NT2/D1 (cell line): ENCODE data around the gene MITF.

Source experiments
- DNase-seq: peaks from one replicate; pipeline ENCODE4 v3.0.0-alpha.2; 2011; ENCODE audit warnings: low read depth, low spot score
- H3K27me3 ChIP-seq: 2 replicates; pipeline ENCODE4 v1.6.0; 2011; ENCODE audit warnings: mild to moderate bottlenecking; ENCODE audit not compliant: insufficient read length, insufficient read depth
- H3K36me3 ChIP-seq: 2 replicates; pipeline ENCODE4 v1.6.1; 2011; ENCODE audit warnings: mild to moderate bottlenecking, low read length, mixed read lengths; ENCODE audit not compliant: insufficient read depth, insufficient read length
- H3K4me1 ChIP-seq: 2 replicates; pipeline ENCODE4 v1.5.1; 2011; ENCODE audit not compliant: insufficient read depth, insufficient read length
- H3K4me3 ChIP-seq: 2 replicates; pipeline ENCODE4 v1.5.1; 2011; ENCODE audit warnings: low read depth; ENCODE audit not compliant: insufficient read length
- H3K9ac ChIP-seq: 2 replicates; pipeline ENCODE4 v1.6.0; 2011; ENCODE audit warnings: low read depth; ENCODE audit not compliant: insufficient read length
- H3K9me3 ChIP-seq: 2 replicates; pipeline ENCODE4 v1.5.1; 2011; ENCODE audit warnings: mild to moderate bottlenecking, low read length; ENCODE audit not compliant: insufficient read depth
- SUZ12 ChIP-seq: IDR thresholded peaks from 2 replicates; pipeline ENCODE4 v1.6.1; 2011; ENCODE audit not compliant: insufficient read length, insufficient read depth; ENCODE audit errors: extremely low read depth
- YY1 ChIP-seq: IDR thresholded peaks from 2 replicates; pipeline ENCODE4 v1.6.1; 2011; ENCODE audit not compliant: insufficient read length, insufficient read depth
- ZNF274 ChIP-seq: IDR thresholded peaks from 2 replicates; pipeline ENCODE4 v1.6.1; 2011; ENCODE audit warnings: mild to moderate bottlenecking, low read depth, low read length

The MITF gene

GRCh38 chr3:69855436-69856162 lies 116.3 kb downstream of the MITF start:
- Histone ChIP-seq H3K9me3 (no peaks in the 10 kb centered on the region), H3K4me3 (no peak overlapping the region), H3K9ac (no peak overlapping the region), H3K4me1 (no peaks in the 10 kb centered on the region), H3K27me3 (no peaks in the 10 kb centered on the region), H3K36me3 (no peaks in the 10 kb centered on the region)
- no peak for TF ChIP-seq YY1
- TF ChIP-seq SUZ12: no peak
- no peak for TF ChIP-seq ZNF274
- DNase-seq: no peak

GRCh38 chr3:69856965-69857705 lies 117.9 kb downstream of the MITF start:
- H3K4me3 ChIP-seq: no peak overlapping the region
- no peak overlapping the region for H3K9ac ChIP-seq
- no peaks in the 10 kb centered on the region for H3K9me3 ChIP-seq
- DNase-seq: no peak
- no peaks in the 10 kb centered on the region for H3K36me3 ChIP-seq
- TF ChIP-seq ZNF274 (no peak), SUZ12 (no peak), YY1 (no peak)
- no peaks in the 10 kb centered on the region for H3K27me3 ChIP-seq
- no peaks in the 10 kb centered on the region for H3K4me1 ChIP-seq

- H3K9me3 ChIP-seq: no peaks in the 10 kb centered on the region
- no peak overlapping the region for H3K4me3 ChIP-seq
- no peaks in the 10 kb centered on the region for H3K27me3 ChIP-seq
- TF ChIP-seq ZNF274: no peak
- no peaks in the 10 kb centered on the region for H3K4me1 ChIP-seq
- DNase-seq: no peak
- H3K9ac ChIP-seq: no peak overlapping the region
- H3K36me3 ChIP-seq: no peaks in the 10 kb centered on the region
These were observed 122.3 kb downstream of the MITF start for GRCh38 chr3:69861556-69861955.

GRCh38 chr3:69864141-69864540 lies 124.9 kb downstream of the MITF start:
- H3K9me3 ChIP-seq: no peaks in the 10 kb centered on the region
- no peaks in the 10 kb centered on the region for H3K36me3 ChIP-seq
- TF ChIP-seq YY1 (no peak), ZNF274 (no peak), SUZ12 (no peak)
- DNase-seq: no peak
- no peak overlapping the region for H3K4me3 ChIP-seq
- H3K27me3 ChIP-seq: no peaks in the 10 kb centered on the region
- H3K9ac ChIP-seq: no peak overlapping the region
- no peaks in the 10 kb centered on the region for H3K4me1 ChIP-seq

GRCh38 chr3:69864766-69865165 lies 125.5 kb downstream of the MITF start:
- Histone ChIP-seq H3K9me3 (no peaks in the 10 kb centered on the region), H3K36me3 (no peaks in the 10 kb centered on the region), H3K27me3 (no peaks in the 10 kb centered on the region), H3K9ac (no peak overlapping the region), H3K4me1 (no peaks in the 10 kb centered on the region), H3K4me3 (no peak overlapping the region)
- no peak for TF ChIP-seq YY1
- no peak for TF ChIP-seq SUZ12
- no peak for DNase-seq

- H3K9ac ChIP-seq: no peak overlapping the region
- no peak for DNase-seq
These were observed 126.8 kb downstream of the MITF start for GRCh38 chr3:69865925-69866679.

More at GRCh38 chr3:69865925-69866679, 126.8 kb downstream of the MITF start:
- Histone ChIP-seq H3K4me1 (no peaks in the 10 kb centered on the region), H3K27me3 (no peaks in the 10 kb centered on the region), H3K36me3 (no peaks in the 10 kb centered on the region), H3K9me3 (no peaks in the 10 kb centered on the region), H3K4me3 (no peak overlapping the region)
- TF ChIP-seq SUZ12: no peak
- TF ChIP-seq ZNF274: no peak
- TF ChIP-seq YY1: no peak
